ENCODE measurements around the gene CARD19. TPM values are rescaled to one million over a fixed set of nuclear protein-coding genes. Genes with fewer than 3 reads are reported as not detected.

Gene CARD19
- total and polyA plus RNA-seq, 2 of the 8 experiments (the other 6 are each of a cell fraction or from before 2014, with no cell fraction given), result 21.2 to 112 TPM

GRCh38 chr9:93077367-93077766 is 18.6 kb upstream of the CARD19 start:
- no peak overlapping the region for H3K14ac ChIP-seq (ENCODE audit: insufficient read length)
- H3K36me3 ChIP-seq (ENCODE audit: control insufficient read depth in 2 of 4, insufficient read depth in 4 of 4, low read length in 3 of 4), result no peaks in the 10 kb centered on the region
- H2AK5ac ChIP-seq (ENCODE audit: low read depth, low read length), result no peak overlapping the region
- H3K4ac ChIP-seq (replicated peaks; ENCODE audit: insufficient read length, low read depth, low read length), result no peak overlapping the region
- H3K79me1 ChIP-seq (ENCODE audit: low read depth, low read length), result no peaks in the 10 kb centered on the region
- H2BK5ac ChIP-seq (ENCODE audit: low read depth, low read length), result no peak overlapping the region
- H4K20me1 ChIP-seq (replicated peaks in 1 of 2; ENCODE audit: control insufficient read depth in 1 of 2, insufficient read depth in 2 of 2, low read length in 2 of 2), result no peaks in the 10 kb centered on the region
- H2BK20ac ChIP-seq (ENCODE audit: low read length), result no peak overlapping the region
- no peak overlapping the region for H3K9ac ChIP-seq (replicated peaks in 1 of 4; ENCODE audit: extremely low read depth in 1 of 4, low read depth in 3 of 4, low read length in 3 of 4)
- WGBS, 2 experiments (ENCODE audit: extremely low coverage in 1 of 2, insufficient coverage in 1 of 2, insufficient read length in 1 of 2, insufficient replicate concordance in 2 of 2, low coverage in 1 of 2, low lambda C conversion rate in 2 of 2, missing lambda C conversion rate in 1 of 2), result 89% methylated on average over 1 of the region's 1 CpG; no CpG with 5 or more reads in 1 of the 2 experiments
- no peak overlapping the region for H2AFZ ChIP-seq (ENCODE audit: low read length)
- no peaks in the 10 kb centered on the region for H3K27me3 ChIP-seq (replicated peaks in 1 of 4; ENCODE audit: control insufficient read depth in 3 of 4, extremely low read depth in 1 of 4, insufficient read depth in 3 of 4, low read length in 3 of 4)
- no peak overlapping the region for H3K27ac ChIP-seq (ENCODE audit: low read depth, low read length)
- TF ChIP-seq ASH2L (IDR thresholded peaks at IDR 0.05; ENCODE audit: low read length) (no peak), TBP (IDR thresholded peaks at IDR 0.05; ENCODE audit: low read depth, low read length) (no peak), EZH2 (IDR thresholded peaks at IDR 0.05; ENCODE audit: low read depth, low read length, severe bottlenecking) (no peak), TCF12 (IDR thresholded peaks at IDR 0.05; ENCODE audit: low read depth, low read length) (no peak), PHF8 (conservative IDR thresholded peaks at IDR 0.05; ENCODE audit: low read depth, low read length) (no peak), CBX8 (IDR thresholded peaks at IDR 0.05; ENCODE audit: borderline replicate concordance, low read depth, low read length) (no peak), CREB1 (IDR thresholded peaks at IDR 0.05) (no peak), RFX5 (IDR thresholded peaks at IDR 0.05; ENCODE audit: borderline replicate concordance, low read depth, low read length) (no peak), POLR2A (IDR thresholded peaks at IDR 0.05; ENCODE audit: control extremely low read depth in 1 of 2, low read depth in 2 of 2, low read length in 2 of 2) (no peak), HDAC2 (IDR thresholded peaks at IDR 0.05; ENCODE audit: borderline replicate concordance in 1 of 2, low read depth in 2 of 2, low read length in 2 of 2) (no peak), FOSL1 (IDR thresholded peaks at IDR 0.05; ENCODE audit: insufficient read depth, low read depth, low read length) (no peak), RBBP5 (IDR thresholded peaks at IDR 0.05; ENCODE audit: borderline replicate concordance, low read depth, low read length) (no peak), ZNF274 (IDR thresholded peaks at IDR 0.05; ENCODE audit: borderline replicate concordance, extremely low read depth, low read length) (no peak), JUN (IDR thresholded peaks at IDR 0.05; ENCODE audit: low read depth, low read length) (no peak)
- H3K4me1 ChIP-seq (replicated peaks in 1 of 4; ENCODE audit: control insufficient read depth in 3 of 4, insufficient read depth in 4 of 4, low read length in 3 of 4), result no peaks in the 10 kb centered on the region; a peak in 1 of 7 replicates
- no peak overlapping the region for H4K5ac ChIP-seq (ENCODE audit: insufficient read length, low read depth, low read length)
- H4K91ac ChIP-seq (replicated peaks; ENCODE audit: insufficient read length, low read length), result no peak overlapping the region
- no peak overlapping the region for H4K8ac ChIP-seq (ENCODE audit: extremely low read depth, insufficient read depth, low read length)
- no peaks in the 10 kb centered on the region for H3K23me2 ChIP-seq (ENCODE audit: low read depth, low read length)
- no peak overlapping the region for H3K23ac ChIP-seq (ENCODE audit: insufficient read length)
- ChIA-PET POLR2A (ENCODE audit: partially characterized antibody) (interaction anchor here (1.5 kb wide), 1 partner anchor 10 kb away, joined by 7 read pairs; no protein-coding TSS in a partner anchor), CTCF (ENCODE audit: partially characterized antibody) (no interaction called here)
- H2BK15ac ChIP-seq (ENCODE audit: low read length), result no peak overlapping the region
- no peak for DNase-seq (ENCODE audit: low read depth in 1 of 2, low spot score in 2 of 2)
- no peaks in the 10 kb centered on the region for H3K79me2 ChIP-seq (ENCODE audit: control insufficient read depth in 1 of 2, insufficient read depth in 2 of 2, low read length in 2 of 2)
- H3K18ac ChIP-seq (ENCODE audit: extremely low read depth, low read length), result no peak overlapping the region
- no peaks in the 10 kb centered on the region for H3K9me3 ChIP-seq (ENCODE audit: insufficient read depth in 2 of 2, low read depth in 1 of 2, low read length in 1 of 2)
- H2BK12ac ChIP-seq (ENCODE audit: low read depth, low read length), result no peak overlapping the region
- H3K4me2 ChIP-seq (ENCODE audit: insufficient read depth in 1 of 2, low read depth in 2 of 2, low read length in 2 of 2), result no peak overlapping the region
- FAIRE-seq, result no peak
- no peak overlapping the region for H2BK120ac ChIP-seq (replicated peaks; ENCODE audit: low read depth, low read length)
- H3K4me3 ChIP-seq (ENCODE audit: extremely low read depth in 1 of 4, insufficient read depth in 2 of 4, low read depth in 3 of 4, low read length in 4 of 4), result no peak overlapping the region
- H3K56ac ChIP-seq (replicated peaks; ENCODE audit: insufficient read length, low read depth, low read length), result no peak overlapping the region

Data from H1 (cell line).